GM12892 (cell line): Measurements from ENCODE around the gene EAF1.

Experiments used
- POLR2A ChIP-seq: IDR thresholded peaks from 2 replicates; pipeline ENCODE4 v1.6.1; 2011; ENCODE audit warnings: low read depth, low read length, control low read depth
- POLR2AphosphoS5 ChIP-seq: IDR thresholded peaks from 2 replicates; pipeline ENCODE4 v1.6.1; 2011; ENCODE audit warnings: low read depth, low read length, control low read depth
- TAF1 ChIP-seq: IDR thresholded peaks from 2 replicates; pipeline ENCODE4 v1.6.1; 2011; ENCODE audit warnings: low read depth, mild to moderate bottlenecking, control low read depth, low read length, borderline replicate concordance

DNA sequence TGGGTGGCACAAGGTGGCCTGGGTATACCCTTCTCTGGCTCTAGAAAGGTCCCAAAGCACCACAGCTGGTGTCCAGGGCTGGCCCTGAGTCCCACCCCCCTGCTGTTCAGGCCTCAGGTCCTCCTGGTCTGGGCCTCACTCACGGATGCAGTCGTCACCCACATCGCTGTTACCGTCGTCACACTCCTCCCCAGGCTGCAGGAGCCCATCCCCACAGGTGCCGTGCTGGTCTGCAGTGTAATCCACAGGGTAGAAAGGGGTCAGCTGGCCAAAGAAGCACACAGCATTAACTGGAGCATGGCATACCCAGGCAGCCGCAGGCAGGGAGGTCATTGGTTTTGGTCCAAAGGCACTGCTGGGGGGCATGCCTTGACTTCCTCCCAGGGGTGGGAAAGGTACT lies 28.4 kb downstream of the EAF1 start:
- TF ChIP-seq POLR2AphosphoS5: no peak
- TF ChIP-seq POLR2A: no peak
- no peak for TF ChIP-seq TAF1
